HG02642 (cell line): ENCODE results near the gene CSNK1G3.
"Not testable (repeated sequence)": the region's sequence is repeated elsewhere in the genome, so short reads cannot be mapped to it uniquely, and the experiment has no call there.

Experiments
- ATAC-seq: cut with Tn5 transposase; IDR thresholded peaks from one replicate; pipeline ENCODE4 v1.9.1; 2021; ENCODE audit warnings: mild to moderate bottlenecking; ENCODE audit not compliant: unreplicated experiment, poor library complexity

Gene CSNK1G3

DNA sequence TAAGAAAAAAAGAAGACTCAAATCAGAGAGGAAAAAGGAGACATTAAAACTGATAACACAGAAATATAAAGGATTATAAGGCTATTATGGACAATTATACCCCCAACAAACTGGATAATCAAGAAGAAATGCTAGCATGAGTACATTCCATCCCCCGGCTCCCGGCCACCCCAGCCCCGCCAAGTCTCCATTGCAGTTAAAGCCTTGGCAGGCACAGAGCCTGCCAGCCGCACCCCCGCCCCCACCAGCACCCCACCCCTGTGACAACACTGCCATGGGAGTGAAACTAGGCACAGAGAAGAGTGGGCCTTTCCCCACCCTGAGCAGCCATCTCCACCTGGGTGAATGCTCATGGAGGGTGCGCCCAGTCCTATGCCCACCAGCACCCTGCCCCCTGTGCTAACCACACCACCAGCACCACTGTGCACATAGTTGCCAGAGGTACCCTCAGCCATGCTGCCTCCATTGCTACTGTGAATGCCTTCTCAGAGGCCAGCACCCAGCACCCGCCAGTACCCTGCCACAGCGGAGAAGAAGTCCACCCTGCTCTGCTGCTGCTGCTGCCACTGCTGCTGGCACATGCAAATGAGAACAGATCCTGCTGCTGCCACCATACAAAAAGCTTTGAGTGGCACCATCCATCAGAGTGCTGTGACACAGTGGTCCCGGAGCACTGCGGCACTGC lies 117.0 kb downstream of the CSNK1G3 start:
- no peak for ATAC-seq

DNA sequence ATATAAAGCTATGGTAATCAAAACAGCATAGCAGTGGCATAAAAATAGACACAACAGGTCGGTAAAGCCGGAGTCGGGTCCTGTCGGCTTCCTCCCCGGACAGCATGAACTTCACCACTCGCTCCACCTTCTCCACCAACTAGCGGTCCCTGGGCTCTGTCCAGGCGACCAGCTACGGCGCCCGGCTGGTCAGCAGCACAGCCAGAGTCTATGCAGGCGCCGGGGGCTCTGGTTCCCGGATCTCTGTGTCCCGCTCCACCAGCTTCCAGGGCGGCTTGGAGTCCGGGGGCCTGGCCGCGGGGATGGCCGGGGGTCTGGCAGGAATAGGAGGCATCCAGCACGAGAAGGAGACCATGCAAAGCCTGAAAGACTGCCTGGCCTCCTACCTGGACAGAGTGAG lies 124.0 kb downstream of the CSNK1G3 start:
- ATAC-seq = no peak

GRCh38 chr5:123637028-123637427 lies 125.1 kb downstream of the CSNK1G3 start:
- not testable (repeated sequence) for ATAC-seq

DNA sequence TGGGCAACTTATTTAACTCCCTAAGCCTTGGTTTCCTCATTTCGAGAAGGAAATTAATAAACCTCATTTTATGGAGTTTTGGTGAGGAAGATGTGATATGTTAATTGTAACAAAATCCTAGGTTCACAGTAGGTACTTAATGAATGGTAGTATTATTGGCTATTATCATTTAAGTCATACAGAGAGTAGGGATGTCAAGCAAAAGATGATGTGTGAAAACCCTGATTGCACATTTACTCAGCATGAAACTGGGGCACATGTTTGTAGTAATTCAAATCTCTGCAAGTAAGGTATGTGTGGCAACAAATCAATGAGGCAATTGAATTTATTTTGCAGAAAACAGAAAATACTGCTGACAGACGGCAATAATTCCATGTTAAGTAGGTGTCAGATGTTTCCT lies 127.3 kb downstream of the CSNK1G3 start:
- ATAC-seq = no peak

DNA sequence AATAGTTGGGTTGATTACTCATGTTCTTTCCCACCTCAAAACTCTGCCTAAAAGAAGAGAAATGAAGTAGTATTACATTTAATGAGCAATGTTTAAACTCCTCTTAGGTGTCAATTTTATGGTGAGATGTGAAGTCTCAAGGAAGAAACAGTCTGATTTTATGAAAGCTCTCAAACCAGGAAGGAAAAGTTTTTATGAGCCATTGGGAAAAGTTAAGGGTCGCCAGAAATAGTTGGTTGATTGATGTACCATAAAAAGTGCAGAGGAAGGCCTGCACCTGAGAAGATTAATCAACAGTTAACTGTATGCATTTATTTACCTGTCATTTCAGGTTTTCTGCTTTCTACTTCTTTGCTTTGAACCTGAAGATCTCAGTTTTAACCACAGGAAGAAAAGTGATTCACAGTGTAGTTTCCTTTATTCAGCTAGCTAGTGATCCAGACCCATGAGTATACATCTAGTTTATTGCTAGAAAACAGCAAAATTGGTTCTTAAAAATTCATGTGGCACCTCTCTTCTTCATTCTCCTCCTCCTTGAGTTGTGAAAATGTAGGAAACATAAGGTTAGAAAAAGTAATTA lies 133.1 kb downstream of the CSNK1G3 start:
- no peak for ATAC-seq

DNA sequence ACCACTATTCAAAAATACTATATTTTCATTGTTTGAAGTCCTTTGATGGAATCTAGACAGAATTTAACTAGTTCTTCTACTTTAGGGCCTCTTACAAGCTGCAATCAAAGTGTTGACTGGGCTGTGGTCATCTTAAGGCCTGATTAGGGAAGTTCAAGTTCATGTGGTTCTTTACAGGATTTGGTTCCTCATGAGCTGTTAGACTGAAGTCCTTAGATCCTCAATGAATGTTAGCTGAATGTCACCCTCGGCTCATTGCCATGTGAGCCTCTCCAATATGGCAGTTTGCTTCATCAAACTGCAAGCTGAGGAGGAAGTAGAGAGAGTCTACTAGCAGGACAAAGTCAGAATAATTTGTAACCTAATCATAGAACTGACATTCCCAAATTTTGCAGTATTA lies 135.1 kb downstream of the CSNK1G3 start:
- ATAC-seq = no peak

DNA sequence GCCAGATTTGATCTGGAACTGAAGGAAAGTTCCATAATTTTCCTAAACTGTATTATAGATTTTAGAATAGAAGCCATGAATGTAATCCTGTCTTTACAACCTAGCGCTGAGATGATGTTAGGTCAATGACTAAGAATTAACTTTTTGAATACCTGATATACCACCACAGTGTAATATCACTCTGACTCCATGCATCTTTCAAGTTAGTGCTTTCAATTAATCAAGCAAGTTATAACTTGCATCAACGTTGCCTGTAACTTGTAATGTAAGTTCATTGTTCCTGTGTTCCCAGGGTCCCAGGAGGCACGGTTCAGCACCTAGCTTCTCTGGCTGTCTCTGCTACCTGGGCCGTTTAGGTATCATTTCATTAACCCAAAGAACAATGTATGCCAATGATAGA lies 139.3 kb downstream of the CSNK1G3 start:
- ATAC-seq = no peak

DNA sequence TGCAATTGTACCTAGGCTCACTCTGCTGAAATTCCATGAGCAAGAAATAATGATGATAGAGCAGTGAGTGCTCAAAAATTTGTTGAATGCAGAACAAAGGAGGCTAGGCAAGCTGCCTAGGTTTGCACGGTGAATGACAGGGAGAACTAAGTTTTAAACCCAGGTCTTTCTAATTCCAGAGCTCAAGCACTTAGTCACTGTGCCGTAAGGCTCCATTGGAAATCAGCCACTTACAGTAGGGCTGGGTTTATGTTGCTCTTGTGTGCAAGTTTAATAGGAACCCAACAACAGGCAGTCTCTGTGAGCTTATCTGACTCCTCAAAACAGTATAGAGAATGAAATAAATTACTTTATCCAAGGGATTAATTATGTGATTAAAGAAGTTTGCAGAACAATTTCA lies 147.0 kb downstream of the CSNK1G3 start:
- no peak for ATAC-seq

DNA sequence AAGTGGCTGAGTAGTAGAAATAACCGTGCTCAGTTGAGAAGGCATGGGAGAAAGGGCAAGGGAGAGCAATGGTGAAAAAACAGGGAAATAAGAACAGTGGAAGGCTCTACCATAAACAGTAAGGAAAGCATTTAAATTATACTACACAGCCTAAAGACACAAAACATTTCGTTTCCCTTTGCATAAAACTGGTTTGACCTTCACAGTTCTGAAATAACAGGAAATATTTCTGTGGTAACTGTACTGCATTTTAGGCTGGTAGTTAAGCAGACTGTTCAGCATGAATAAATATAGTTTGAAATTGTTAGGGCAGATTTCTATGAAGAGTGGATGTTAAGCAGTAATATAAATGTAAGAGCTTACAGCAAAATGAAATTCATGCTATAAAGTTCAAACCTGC lies 147.5 kb downstream of the CSNK1G3 start:
- ATAC-seq = no peak

GRCh38 chr5:123664961-123665360 lies 153.0 kb downstream of the CSNK1G3 start:
- no peak for ATAC-seq

DNA sequence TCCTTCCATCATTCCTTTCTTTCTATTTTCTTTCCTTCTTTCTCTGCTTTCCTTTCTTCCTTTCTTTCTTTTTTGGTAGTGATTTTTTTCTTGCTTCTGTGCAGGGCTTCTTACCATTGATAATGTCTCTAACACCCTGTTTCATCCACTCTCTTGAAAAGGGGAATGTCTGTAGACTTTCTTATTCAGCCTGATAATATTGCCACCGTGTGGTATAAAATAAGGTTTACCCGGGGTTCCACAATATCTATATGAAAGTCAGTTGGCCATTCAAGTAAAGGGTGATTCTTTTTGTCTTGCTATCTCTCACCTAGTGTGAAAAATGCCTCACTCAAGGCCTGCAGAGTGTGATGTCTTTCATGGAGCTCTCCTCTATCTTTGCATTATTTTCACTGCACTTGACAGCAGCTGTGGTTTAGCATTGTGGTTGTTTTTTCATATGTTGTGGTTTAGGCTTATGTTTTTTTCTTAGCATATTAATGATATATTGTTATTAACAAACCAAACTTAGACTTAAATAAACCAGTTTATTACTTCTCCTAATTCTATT lies 153.9 kb downstream of the CSNK1G3 start:
- no peak for ATAC-seq
